PC-9 (cell line): ENCODE results near the gene CACNB3.

Source experiments
- EZH2 ChIP-seq: fragments of 200-600 bp; sonication (generic); IDR thresholded peaks from 2 replicates; pipeline ENCODE4 v1.8.0; 2017; ENCODE audit warnings: antibody characterized with exemption, low read depth
- TF ChIP-seq, protein P1 (sequence below): fragments of 200-600 bp; sonication (generic); conservative IDR thresholded peaks from 2 replicates; pipeline ENCODE4 v1.6.1; 2017; ENCODE audit warnings: mixed run types, antibody characterized with exemption, mild to moderate bottlenecking, moderate library complexity

DNA sequence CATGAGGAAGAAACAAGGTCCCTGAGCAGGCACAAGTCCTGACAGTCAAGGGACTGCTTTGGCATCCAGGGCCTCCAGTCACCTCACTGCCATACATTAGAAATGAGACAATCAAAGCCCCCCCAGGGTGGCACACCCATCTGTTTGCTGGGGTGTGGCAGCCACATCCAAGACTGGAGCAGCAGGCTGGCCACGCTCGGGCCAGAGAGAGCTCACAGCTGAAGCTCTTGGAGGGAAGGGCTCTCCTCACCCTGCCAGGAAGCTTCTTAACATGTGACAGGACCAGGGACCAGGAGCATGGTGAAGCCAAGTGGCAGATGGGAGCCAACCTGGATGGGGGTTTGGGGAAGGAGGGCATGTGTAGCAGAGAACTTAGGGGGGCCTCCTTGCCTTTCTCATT, 10.0 kb downstream of the CACNB3 start:
- TF ChIP-seq, protein P1, sequence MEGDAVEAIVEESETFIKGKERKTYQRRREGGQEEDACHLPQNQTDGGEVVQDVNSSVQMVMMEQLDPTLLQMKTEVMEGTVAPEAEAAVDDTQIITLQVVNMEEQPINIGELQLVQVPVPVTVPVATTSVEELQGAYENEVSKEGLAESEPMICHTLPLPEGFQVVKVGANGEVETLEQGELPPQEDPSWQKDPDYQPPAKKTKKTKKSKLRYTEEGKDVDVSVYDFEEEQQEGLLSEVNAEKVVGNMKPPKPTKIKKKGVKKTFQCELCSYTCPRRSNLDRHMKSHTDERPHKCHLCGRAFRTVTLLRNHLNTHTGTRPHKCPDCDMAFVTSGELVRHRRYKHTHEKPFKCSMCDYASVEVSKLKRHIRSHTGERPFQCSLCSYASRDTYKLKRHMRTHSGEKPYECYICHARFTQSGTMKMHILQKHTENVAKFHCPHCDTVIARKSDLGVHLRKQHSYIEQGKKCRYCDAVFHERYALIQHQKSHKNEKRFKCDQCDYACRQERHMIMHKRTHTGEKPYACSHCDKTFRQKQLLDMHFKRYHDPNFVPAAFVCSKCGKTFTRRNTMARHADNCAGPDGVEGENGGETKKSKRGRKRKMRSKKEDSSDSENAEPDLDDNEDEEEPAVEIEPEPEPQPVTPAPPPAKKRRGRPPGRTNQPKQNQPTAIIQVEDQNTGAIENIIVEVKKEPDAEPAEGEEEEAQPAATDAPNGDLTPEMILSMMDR = no peak
- no peak for TF ChIP-seq EZH2
